Sigmoid colon (tissue), 7 donors: ENCODE data around the gene ULK3. TPM values are rescaled to one million over a fixed set of nuclear protein-coding genes. Genes with fewer than 3 reads are reported as not detected.

ENCODE experiments used
- DNase-seq: peaks from one replicate; pipeline ENCODE4 v3.0.0-alpha.2; 2019
- H3K27ac ChIP-seq, 4 donors: fragments of 200-600 bp; sonication (generic); one replicate each; pipeline ENCODE4 v1.5.1; 2016 to 2019; ENCODE audit warnings: mild to moderate bottlenecking in 1 of 4
- H3K27me3 ChIP-seq, 3 donors: fragments of 200-600 bp; sonication (generic); one replicate each; pipeline ENCODE4 v1.5.1; 2019; ENCODE audit warnings: mild to moderate bottlenecking in 1 of 3
- H3K36me3 ChIP-seq, 4 donors: fragments of 200-600 bp; sonication (generic); one replicate each; pipeline ENCODE4 v1.5.1; 2016 to 2019
- H3K4me1 ChIP-seq, 4 donors: fragments of 200-600 bp; sonication (generic); one replicate each; pipeline ENCODE4 v1.5.1; 2017 to 2019
- H3K4me3 ChIP-seq, 4 donors: fragments of 200-600 bp; sonication (generic); one replicate each; pipeline ENCODE4 v1.5.1; 2017 to 2019; ENCODE audit warnings: mild to moderate bottlenecking in 2 of 4, moderate library complexity in 1 of 4
- H3K9me3 ChIP-seq, 4 donors: fragments of 200-600 bp in 3 of 4; sonication (generic) in 3 of 4; one replicate each; pipeline versions ENCODE4 v1.5.1 to v1.6.1; 2013 to 2019
- CTCF ChIP-seq, 4 experiments: fragments of 450-650 bp in 3 of 4; fragments of 200-600 bp in 1 of 4; IDR thresholded peaks; one replicate each; pipeline ENCODE4 v1.5.1; 2016 to 2019; ENCODE audit warnings: antibody characterized with exemption in 4 of 4, mild to moderate bottlenecking in 3 of 4, moderate library complexity in 2 of 4
- EP300 ChIP-seq, 4 donors: sonication (generic); formaldehyde crosslinking; IDR thresholded peaks; one replicate each; pipeline ENCODE4 v1.6.1; 2017; ENCODE audit warnings: antibody characterized with exemption in 4 of 4
- POLR2A ChIP-seq, 2 donors: fragments of 450-650 bp; IDR thresholded peaks; one replicate each; pipeline ENCODE4 v1.6.1; 2016; ENCODE audit warnings: antibody characterized with exemption in 2 of 2, mild to moderate bottlenecking in 2 of 2, moderate library complexity in 2 of 2
- POLR2AphosphoS5 ChIP-seq, 4 donors: sonication (generic); formaldehyde crosslinking; IDR thresholded peaks; one replicate each; pipeline ENCODE4 v1.6.1; 2017; ENCODE audit warnings: antibody characterized with exemption in 4 of 4
- WGBS, 2 donors: extraction: QIAGEN DNeasy Blood & Tissue Kit; methylation state at CpG; one replicate each; pipeline ENCODE4 v1.1.7; 2013; 5-methylcytosine and 5-hydroxymethylcytosine counted together
- intact Hi-C: fragments of 100-400 bp; cut with DNase I; formaldehyde crosslinking; loops from one replicate; pipeline ENCODE4 v1.15.1; 2023
- polyA plus RNA-seq, 3 donors: library from polyadenylated mRNA; stranded (reverse); fragments of 200-250 nt; gene quantifications; one replicate each; pipeline ENCODE4 v1.2.3, GENCODE V29; 2013
- total RNA-seq, 4 donors: library from RNA; depleted of rRNA; stranded (reverse); fragments of >200 nt; gene quantifications; one replicate each; pipeline ENCODE4 v1.1.0, GENCODE V29; 2016
- donor health status: healthy with polysubstance abuse.
- donor health status: Bipolar disorder and iron deficiency.
- donor health status: healthy.

ULK3 gene
- total and polyA plus RNA-seq, 7 donors: 21.1 to 48.6 (median 46.8) TPM

GRCh38 chr15:74815121-74815934 lies 27.6 kb downstream of the ULK3 start:
- no peak for TF ChIP-seq CTCF (IDR thresholded peaks at IDR 0.05)
- no peak for TF ChIP-seq POLR2AphosphoS5 (IDR thresholded peaks at IDR 0.05)
- no peak for TF ChIP-seq POLR2A (IDR thresholded peaks at IDR 0.05)
- TF ChIP-seq EP300 (IDR thresholded peaks at IDR 0.05): no peak
- WGBS, 2 donors: 43 to 70% methylated on average over 10 of the region's 10 CpGs
- peaks cover 0 to 29% (median 19%) of the 10 kb centered on the region in 4 donors for H3K4me1 ChIP-seq
- no peaks in the 10 kb centered on the region for H3K27me3 ChIP-seq
- peak overlapping the region in 3 of 4 donors; percentile 17 to 61 (median 59) for H3K27ac ChIP-seq
- no peak for DNase-seq
- H3K9me3 ChIP-seq: no peaks in the 10 kb centered on the region
- no peak overlapping the region for H3K4me3 ChIP-seq
- no peaks in the 10 kb centered on the region for H3K36me3 ChIP-seq
- intact Hi-C loops: no loop called here

GRCh38 chr15:74812533-74812932 lies 30.4 kb downstream of the ULK3 start, which contains the start of gene LMAN1L:
TSS of gene LMAN1L (plus strand) at chr15:74812835. CDS start at chr15:74812855, 20 bp downstream.
- Histone ChIP-seq H3K27ac (no peak within 1 kb of the TSS), H3K4me3 (no peak within 1 kb of the TSS), H3K9me3 (no peaks in the 10 kb centered on the region), H3K36me3 (no peaks in the 10 kb centered on the region), H3K27me3 (no peaks in the 10 kb centered on the region), H3K4me1 (peaks cover 0 to 25% (median 18%) of the 10 kb centered on the region in 4 donors)
- WGBS, 2 donors: 80 to 86% methylated on average over 12 of the region's 12 CpGs
- TF ChIP-seq POLR2AphosphoS5 (IDR thresholded peaks at IDR 0.05) (no peak), EP300 (IDR thresholded peaks at IDR 0.05) (no peak), POLR2A (IDR thresholded peaks at IDR 0.05) (no peak), CTCF (IDR thresholded peaks at IDR 0.05) (no peak)
- intact Hi-C loops: no loop called here
- no peak for DNase-seq

- DNase-seq: no peak
- WGBS, 2 donors: 86 to 89% methylated on average over 3 of the region's 3 CpGs
- no peaks in the 10 kb centered on the region for H3K9me3 ChIP-seq
- peaks cover 0 to 6% (median 2%) of the 10 kb centered on the region in 4 donors for H3K4me1 ChIP-seq
- intact Hi-C loops: no loop called here
- H3K4me3 ChIP-seq: no peak overlapping the region
- no peaks in the 10 kb centered on the region for H3K36me3 ChIP-seq
- H3K27ac ChIP-seq: no peak overlapping the region
- TF ChIP-seq POLR2A (IDR thresholded peaks at IDR 0.05) (no peak), POLR2AphosphoS5 (IDR thresholded peaks at IDR 0.05) (no peak), EP300 (IDR thresholded peaks at IDR 0.05) (no peak), CTCF (IDR thresholded peaks at IDR 0.05) (no peak)
- H3K27me3 ChIP-seq: no peaks in the 10 kb centered on the region
Observed at GRCh38 chr15:74809956-74810355, 33.0 kb downstream of the ULK3 start.

- DNase-seq: no peak
- Histone ChIP-seq H3K4me1 (no peaks in the 10 kb centered on the region), H3K36me3 (no peaks in the 10 kb centered on the region), H3K27ac (no peak overlapping the region), H3K9me3 (no peaks in the 10 kb centered on the region), H3K27me3 (no peaks in the 10 kb centered on the region), H3K4me3 (no peak overlapping the region)
- TF ChIP-seq POLR2A (IDR thresholded peaks at IDR 0.05) (no peak), CTCF (IDR thresholded peaks at IDR 0.05) (no peak), POLR2AphosphoS5 (IDR thresholded peaks at IDR 0.05) (no peak), EP300 (IDR thresholded peaks at IDR 0.05) (no peak)
- WGBS, 2 donors: 90 to 91% methylated on average over 5 of the region's 5 CpGs
- intact Hi-C loops: no loop called here
Observed at GRCh38 chr15:74809242-74809641, 33.7 kb downstream of the ULK3 start.
